NCI-H2196 (cell line): ENCODE results near the gene CELF2.

Experiments
- DNase-seq: peaks from one replicate; lab custom pipeline; 2025; ENCODE audit not compliant: unreplicated experiment; lab: John Stamatoyannopoulos, UW

CELF2 gene

GRCh38 chr10:11057018-11057417, 39.3 kb downstream of the CELF2 start:
- DNase-seq = no peak

GRCh38 chr10:11057448-11057847, 39.8 kb downstream of the CELF2 start:
- no peak for DNase-seq

- DNase-seq = no peak
These were observed 40.3 kb downstream of the CELF2 start for GRCh38 chr10:11057994-11058393.

- no peak for DNase-seq
These were observed 41.3 kb downstream of the CELF2 start for GRCh38 chr10:11058965-11059364.

GRCh38 chr10:11063856-11064255, 46.2 kb downstream of the CELF2 start:
- no peak for DNase-seq

GRCh38 chr10:11064832-11065231, 47.2 kb downstream of the CELF2 start:
- no peak for DNase-seq

GRCh38 chr10:11065567-11065966, 47.9 kb downstream of the CELF2 start:
- no peak for DNase-seq

- DNase-seq = no peak
These were observed 48.8 kb downstream of the CELF2 start for GRCh38 chr10:11066520-11066919.

- no peak for DNase-seq
These were observed 51.4 kb downstream of the CELF2 start for GRCh38 chr10:11068861-11069633.

- no peak for DNase-seq
These were observed 55.7 kb downstream of the CELF2 start for GRCh38 chr10:11073410-11073809.

GRCh38 chr10:11074536-11075267, 57.0 kb downstream of the CELF2 start:
- no peak for DNase-seq

GRCh38 chr10:11076221-11076620, 58.5 kb downstream of the CELF2 start:
- DNase-seq = no peak

- no peak for DNase-seq
These were observed 62.9 kb downstream of the CELF2 start for GRCh38 chr10:11080564-11080984.

GRCh38 chr10:11081408-11081807, 63.7 kb downstream of the CELF2 start:
- DNase-seq = no peak

- no peak for DNase-seq
These were observed 64.9 kb downstream of the CELF2 start for GRCh38 chr10:11082526-11082925.

GRCh38 chr10:11083051-11083450, 65.4 kb downstream of the CELF2 start:
- DNase-seq = no peak

- no peak for DNase-seq
These were observed 67.9 kb downstream of the CELF2 start for GRCh38 chr10:11085545-11085944.

- no peak for DNase-seq
These were observed 68.6 kb downstream of the CELF2 start for GRCh38 chr10:11086177-11086840.

GRCh38 chr10:11087372-11087771, 69.7 kb downstream of the CELF2 start:
- DNase-seq = no peak

GRCh38 chr10:11088709-11089108, 71.0 kb downstream of the CELF2 start:
- DNase-seq = no peak

- DNase-seq = no peak
These were observed 71.6 kb downstream of the CELF2 start for GRCh38 chr10:11089272-11089671.

- DNase-seq = no peak
These were observed 73.9 kb downstream of the CELF2 start for GRCh38 chr10:11091517-11092102.
